A204.1 (cell line): ENCODE data around the gene PLA2G4F.

Experiments
- FAIRE-seq: peaks from 2 replicates; lab custom pipeline; 2012; peaks lifted over from hg19 to GRCh38; lab: Jason Lieb, UNC

PLA2G4F gene

DNA sequence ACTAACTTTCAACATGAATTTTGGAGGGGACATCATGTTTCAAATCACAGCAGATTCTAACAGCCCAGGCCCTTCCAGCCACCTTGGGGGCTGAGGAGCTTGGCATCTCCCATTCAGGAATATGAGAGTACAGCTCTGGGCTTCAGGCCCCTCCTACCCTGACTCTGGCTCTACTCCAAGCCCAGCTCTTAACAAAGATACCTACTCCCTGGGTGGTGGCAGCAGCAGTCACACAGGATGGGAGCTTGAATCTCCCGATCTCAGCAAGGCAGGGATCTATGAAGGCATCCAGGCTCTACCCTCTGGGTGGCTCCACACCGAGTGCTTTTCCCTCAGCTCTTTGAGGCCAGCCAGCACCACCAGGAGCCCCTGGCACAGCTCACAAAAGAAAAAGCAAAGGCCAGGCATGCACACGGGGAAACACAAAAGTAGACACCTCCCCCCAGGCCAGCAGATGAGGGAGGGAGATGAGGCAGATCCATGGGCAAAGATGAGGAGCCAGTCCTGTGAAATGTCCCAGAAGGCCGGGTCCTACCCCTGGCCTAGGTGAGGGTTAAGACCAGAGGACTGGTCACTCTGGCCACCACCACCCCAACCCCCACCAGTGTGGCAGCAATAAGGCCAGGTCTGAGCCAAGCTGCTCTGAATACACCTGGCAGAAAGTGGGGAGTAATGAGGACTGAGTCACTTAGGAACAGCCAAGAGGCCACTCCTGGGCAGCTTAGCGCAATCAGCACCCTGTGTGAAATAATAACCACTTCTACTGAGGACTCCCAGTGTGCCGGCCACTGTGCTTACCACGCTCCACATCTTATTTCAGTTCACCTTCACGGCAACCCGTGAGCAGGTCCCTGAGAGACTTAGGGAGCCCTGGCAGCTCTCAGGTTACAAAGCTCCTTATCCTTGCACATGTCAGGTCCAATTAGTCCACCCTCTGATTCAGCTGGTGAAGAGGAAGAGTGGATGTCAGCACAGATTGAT is 24.3 kb downstream of the PLA2G4F start:
- FAIRE-seq: no peak

GRCh38 chr15:42131006-42131405 is 25.4 kb downstream of the PLA2G4F start:
- FAIRE-seq: no peak

GRCh38 chr15:42130246-42130986 is 26.0 kb downstream of the PLA2G4F start:
- no peak for FAIRE-seq

- no peak for FAIRE-seq
Measured at GRCh38 chr15:42129364-42129763, 27.1 kb downstream of the PLA2G4F start.

GRCh38 chr15:42128476-42128875 is 28.0 kb downstream of the PLA2G4F start:
- FAIRE-seq: no peak

- FAIRE-seq: no peak
Measured at GRCh38 chr15:42123546-42123945, 32.9 kb downstream of the PLA2G4F start.

- no peak for FAIRE-seq
Measured at GRCh38 chr15:42121682-42122081, 34.8 kb downstream of the PLA2G4F start.

- FAIRE-seq: no peak
Measured at GRCh38 chr15:42121021-42121420, 35.4 kb downstream of the PLA2G4F start.

DNA sequence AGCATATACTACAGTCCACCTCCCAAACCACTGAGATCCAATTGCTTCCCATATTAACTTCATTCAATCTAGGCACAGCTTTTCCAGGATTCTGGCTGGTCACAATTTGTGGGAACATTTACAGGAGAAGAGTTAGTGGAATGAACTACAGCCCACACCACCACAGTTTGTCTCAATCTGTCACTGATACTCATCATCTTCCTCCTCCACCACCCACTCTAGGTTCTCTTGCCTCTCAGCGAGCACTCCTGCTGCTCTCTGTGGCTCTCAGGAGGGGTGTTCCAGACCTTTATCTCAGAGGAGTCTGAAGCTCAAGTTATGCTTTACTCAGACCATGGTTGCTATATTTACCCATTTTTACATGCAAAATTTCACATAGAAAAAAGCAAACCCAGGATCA is 36.2 kb downstream of the PLA2G4F start:
- no peak for FAIRE-seq

GRCh38 chr15:42119446-42119760 is 37.0 kb downstream of the PLA2G4F start:
- no peak for FAIRE-seq

GRCh38 chr15:42118650-42119445 is 37.6 kb downstream of the PLA2G4F start:
- FAIRE-seq: no peak

- FAIRE-seq: no peak
Measured at GRCh38 chr15:42111924-42112323, 44.5 kb downstream of the PLA2G4F start.

DNA sequence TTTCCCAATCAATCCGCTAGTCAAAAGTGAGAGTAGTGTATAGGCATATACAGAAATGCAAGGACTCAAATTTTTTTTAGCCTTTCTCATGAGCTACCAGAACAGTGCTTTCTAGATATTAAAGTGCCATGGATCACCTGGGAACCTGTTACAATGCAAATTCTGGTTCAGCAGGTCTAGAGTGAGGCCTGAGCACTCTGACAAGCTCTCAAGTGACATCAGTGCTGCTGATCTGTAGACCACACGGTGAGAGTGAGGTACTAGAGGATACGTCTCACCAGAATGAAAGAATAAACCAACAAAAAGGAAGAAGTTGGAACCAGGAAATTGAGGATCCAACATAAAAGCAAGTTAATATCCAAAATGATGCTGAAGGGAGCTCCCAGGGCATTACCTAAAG is 46.1 kb downstream of the PLA2G4F start:
- no peak for FAIRE-seq

DNA sequence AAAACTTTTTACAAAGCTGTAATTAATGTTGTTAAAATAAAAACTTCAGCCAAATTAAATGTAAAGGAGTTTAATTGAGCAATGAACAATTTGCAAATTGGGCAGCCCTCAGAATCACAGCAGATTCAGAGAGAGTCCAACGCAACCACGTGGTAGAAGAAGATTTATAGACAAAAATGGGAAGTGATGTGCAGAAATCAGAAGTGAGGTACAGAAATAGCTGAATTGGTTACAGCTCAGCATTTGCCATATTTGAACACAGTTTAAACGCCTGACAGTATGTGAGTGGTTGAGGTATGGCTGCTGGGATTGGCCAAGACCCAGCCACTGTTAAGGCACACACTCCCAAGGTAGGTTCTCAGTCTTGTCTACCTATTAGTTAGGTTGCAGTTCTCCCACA is 47.6 kb downstream of the PLA2G4F start:
- FAIRE-seq: no peak

GRCh38 chr15:42108189-42108588 is 48.2 kb downstream of the PLA2G4F start:
- FAIRE-seq: no peak

DNA sequence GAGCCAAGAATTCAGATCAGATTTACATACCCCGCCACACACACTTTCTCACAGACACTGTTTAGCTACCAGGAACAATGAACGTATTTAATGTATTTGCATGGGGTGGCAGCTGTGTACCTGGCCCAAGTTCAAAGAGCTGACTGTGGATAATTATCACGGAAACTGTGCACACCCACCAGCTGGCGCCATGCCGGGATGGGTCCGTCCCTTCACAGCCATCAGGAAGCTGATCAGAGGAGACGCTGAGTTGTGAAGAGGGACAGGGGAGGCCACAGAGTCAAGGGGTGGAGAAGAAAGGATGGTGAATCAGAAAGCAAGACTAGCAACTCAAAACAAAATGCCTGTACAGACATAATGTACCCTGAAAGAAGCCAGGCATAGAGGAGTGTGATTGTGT is 49.0 kb downstream of the PLA2G4F start:
- FAIRE-seq: no peak

GRCh38 chr15:42106288-42106687 is 50.1 kb downstream of the PLA2G4F start:
- FAIRE-seq: no peak

DNA sequence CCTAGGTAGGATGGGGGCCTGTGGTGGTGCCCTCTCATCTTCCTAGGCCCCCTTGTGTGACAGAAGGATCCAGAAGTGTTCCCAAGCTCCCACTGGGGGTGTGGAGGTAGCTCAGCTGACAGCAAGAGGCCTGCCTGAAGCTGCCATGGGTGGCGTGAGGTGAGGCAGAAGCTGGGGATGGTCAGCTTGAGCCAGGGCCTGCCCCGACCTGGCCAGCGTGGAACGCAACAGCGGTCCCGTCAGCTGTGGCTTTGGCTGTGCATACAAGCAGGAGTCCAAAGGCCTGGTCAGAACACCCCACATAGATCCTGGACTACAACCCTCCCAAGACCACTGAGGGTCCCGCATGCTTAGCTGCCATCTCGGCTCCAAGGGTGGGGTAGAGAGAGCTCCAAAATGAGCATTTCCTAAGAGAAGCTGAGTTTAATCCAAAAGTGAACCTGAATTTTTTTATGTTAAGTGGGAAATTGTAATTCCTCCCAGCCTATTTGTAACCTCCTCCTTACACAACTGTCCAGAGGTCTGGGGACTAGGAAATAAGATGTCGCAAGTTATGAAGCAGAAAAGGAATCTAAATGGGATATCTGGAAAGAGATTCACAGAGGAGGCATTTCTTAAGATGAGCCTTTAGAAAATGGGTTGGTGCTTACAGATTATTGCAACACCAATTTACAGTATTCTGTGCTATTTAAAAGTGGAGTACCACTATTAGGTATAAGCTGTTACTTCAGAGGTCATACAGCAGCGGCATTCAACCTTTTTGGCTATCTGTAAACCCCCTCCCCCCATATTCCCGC is 52.1 kb downstream of the PLA2G4F start:
- no peak for FAIRE-seq

DNA sequence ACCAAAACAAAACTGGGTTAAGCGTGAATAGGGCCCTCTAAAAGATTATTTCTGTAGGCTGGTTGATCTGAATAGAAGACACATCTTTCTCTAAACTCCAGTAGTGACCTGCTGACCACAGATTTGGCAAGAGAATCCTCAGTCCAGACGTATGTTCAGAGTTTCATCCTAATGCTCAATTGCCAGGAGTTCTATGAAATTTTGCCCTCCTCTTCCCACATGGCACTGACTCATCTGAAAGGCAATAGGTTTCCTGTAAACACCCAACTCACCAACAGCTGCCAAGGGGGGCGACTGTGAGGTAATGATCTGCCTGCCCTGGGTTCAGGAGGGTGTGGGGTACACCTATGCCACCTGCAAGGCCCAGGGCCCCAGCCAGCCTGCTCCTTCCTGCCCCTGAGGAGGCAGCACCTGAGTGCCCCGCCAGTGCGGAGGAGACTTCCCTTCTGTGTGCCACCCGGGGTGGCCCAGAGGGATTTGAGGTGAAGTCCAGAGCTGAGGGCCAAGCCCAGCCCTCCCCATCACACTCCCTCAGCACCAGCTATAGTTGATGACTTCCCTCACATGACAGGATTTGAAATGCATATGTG is 53.7 kb downstream of the PLA2G4F start:
- FAIRE-seq: no peak

DNA sequence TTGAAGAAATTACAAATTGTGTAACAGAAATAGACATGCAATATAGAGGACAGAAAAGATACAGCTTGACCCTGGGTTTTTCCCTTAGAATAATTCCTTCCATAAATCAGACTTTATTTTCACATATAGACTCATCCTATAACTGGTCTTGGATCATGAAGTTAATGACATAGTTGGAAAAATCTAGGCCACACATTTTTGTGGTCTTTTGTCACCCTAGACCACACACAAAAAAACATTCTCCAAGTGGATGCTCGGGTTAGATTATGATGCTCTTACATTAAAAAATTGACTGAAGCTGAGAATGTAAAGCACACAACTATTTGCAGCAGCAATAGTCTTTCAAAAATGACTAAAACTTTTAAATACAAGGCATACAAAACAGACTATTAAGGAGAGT is 54.6 kb downstream of the PLA2G4F start:
- FAIRE-seq: no peak

GRCh38 chr15:42100021-42100800 is 56.2 kb downstream of the PLA2G4F start:
- no peak for FAIRE-seq
